SK-N-SH (cell line): ENCODE measurements around the gene UBE2D2. TPM values are rescaled to one million over a fixed set of nuclear protein-coding genes. Genes with fewer than 3 reads are reported as not detected.
A peak's percentile ranks its signal among the peaks of the same experiment; 100 is the strongest.

Experiments used
- CTCF ChIA-PET: fragments of 300-600, 350-600 bp; formaldehyde crosslinking; extraction: SDS; loops from one replicate; lab custom pipeline; 2021; lab: Yijun Ruan, JAX
- POLR2A ChIA-PET: fragments of 350-600 bp; sonication (Branson Sonifier 250); formaldehyde crosslinking; extraction: SDS; loops from one replicate; lab custom pipeline; 2020; ENCODE audit warnings: antibody characterized with exemption, inconsistent platforms; lab: Yijun Ruan, JAX
- DNase-seq: peaks from one replicate; pipeline ENCODE4 v3.0.0; 2012
- H2AFZ ChIP-seq: fragments of 200-600 bp; sonication (generic); 2 replicates; pipeline ENCODE4 v1.8.1; 2016; ENCODE audit warnings: antibody characterized with exemption, mild to moderate bottlenecking, low read depth
- H3F3A ChIP-seq: fragments of 200-600 bp; sonication (generic); replicated peaks from 2 replicates; pipeline ENCODE3; 2016; ENCODE audit warnings: antibody characterized with exemption, mild to moderate bottlenecking; ENCODE audit not compliant: insufficient read depth
- H3K27ac ChIP-seq, 2 experiments: fragments of 200-500 bp in 1 of 2; fragments of 200-600 bp in 1 of 2; sonication (Bioruptor generic) in 1 of 2; sonication (generic), shearing (Covaris generic) in 1 of 2; 2 replicates each; pipeline versions ENCODE4 v1.5.1 to v1.6.1; 2014 to 2016; ENCODE audit warnings: low read depth in 2 of 2, inconsistent platforms in 1 of 2, low read length in 1 of 2, mild to moderate bottlenecking in 1 of 2, mixed read lengths in 1 of 2
- H3K27me3 ChIP-seq: fragments of 200-600 bp; sonication (generic), shearing (Covaris generic); 2 replicates; pipeline ENCODE4 v1.6.1; 2016; ENCODE audit warnings: mixed run types; ENCODE audit not compliant: insufficient read depth
- H3K36me3 ChIP-seq, 2 experiments: fragments of 200-500 bp in 1 of 2; fragments of 200-600 bp in 1 of 2; sonication (Bioruptor generic) in 1 of 2; sonication (generic) in 1 of 2; replicated peaks in 1 of 2; 2 replicates each; pipeline versions ENCODE3 to v1.5.1; 2014 to 2016; ENCODE audit warnings: low read length in 1 of 2, mild to moderate bottlenecking in 1 of 2; ENCODE audit not compliant: insufficient read depth in 2 of 2, control insufficient read depth in 1 of 2
- H3K4me1 ChIP-seq, 2 experiments: fragments of 200-500 bp in 1 of 2; fragments of 200-600 bp in 1 of 2; sonication (Bioruptor generic) in 1 of 2; sonication (generic), shearing (Covaris generic) in 1 of 2; 2 replicates each; pipeline versions ENCODE4 v1.5.1 to v1.6.1; 2014 to 2016; ENCODE audit warnings: low read depth in 1 of 2, low read length in 1 of 2, mixed run types in 1 of 2; ENCODE audit not compliant: insufficient read depth in 2 of 2, control insufficient read depth in 1 of 2
- H3K4me2 ChIP-seq: fragments of 200-600 bp; sonication (generic), shearing (Covaris generic); 2 replicates; pipeline ENCODE4 v1.6.1; 2017; ENCODE audit warnings: mixed run types
- H3K4me3 ChIP-seq, 2 experiments: fragments of 200-500 bp in 1 of 2; fragments of 200-600 bp in 1 of 2; sonication (Bioruptor generic) in 1 of 2; sonication (generic), shearing (Covaris generic) in 1 of 2; 2 replicates each; pipeline versions ENCODE4 v1.5.1 to v1.8.1; 2014 to 2016; ENCODE audit warnings: low read depth in 2 of 2, inconsistent platforms in 1 of 2, low read length in 1 of 2, mild to moderate bottlenecking in 1 of 2, mixed read lengths in 1 of 2, moderate library complexity in 1 of 2
- H3K79me2 ChIP-seq: fragments of 200-600 bp; sonication (generic); 2 replicates; pipeline ENCODE4 v1.8.1; 2017; ENCODE audit warnings: mild to moderate bottlenecking; ENCODE audit not compliant: insufficient read depth
- H3K9ac ChIP-seq: fragments of 200-600 bp; sonication (generic); 2 replicates; pipeline ENCODE4 v1.6.1; 2017; ENCODE audit warnings: mixed run types
- H3K9me2 ChIP-seq: fragments of 200-600 bp; sonication (generic); 2 replicates; pipeline ENCODE4 v1.6.1; 2017; ENCODE audit warnings: mixed run types
- H3K9me3 ChIP-seq: fragments of 200-600 bp; sonication (generic); 2 replicates; pipeline ENCODE4 v1.6.1; 2017; ENCODE audit warnings: mixed run types, mild to moderate bottlenecking, moderate library complexity
- H4K20me1 ChIP-seq: fragments of 200-600 bp; sonication (generic); 2 replicates; pipeline ENCODE4 v1.6.1; 2017; ENCODE audit warnings: mild to moderate bottlenecking, mixed run types; ENCODE audit not compliant: insufficient read depth
- EP300 ChIP-seq, 2 experiments: IDR thresholded peaks; 2 replicates each; pipeline versions ENCODE4 v1.4.0 to v1.6.1; 2012; ENCODE audit warnings: borderline replicate concordance in 1 of 2, low read depth in 1 of 2, low read length in 1 of 2
- EZH2phosphoT487 ChIP-seq: fragments of 200-600 bp; sonication (generic); IDR thresholded peaks from 2 replicates; pipeline ENCODE4 v1.6.1; 2017; ENCODE audit warnings: low read depth, mixed run types, mild to moderate bottlenecking, antibody characterized with exemption, moderate library complexity, borderline replicate concordance
- FOSL2 ChIP-seq: IDR thresholded peaks from 2 replicates; pipeline ENCODE4 v1.4.0; 2012; ENCODE audit warnings: low read depth, mild to moderate bottlenecking, moderate library complexity, borderline replicate concordance
- FOXM1 ChIP-seq: IDR thresholded peaks from 2 replicates; pipeline ENCODE4 v1.4.0; 2012; ENCODE audit warnings: low read depth, mild to moderate bottlenecking
- GABPA ChIP-seq: IDR thresholded peaks from 2 replicates; pipeline ENCODE4 v1.4.0; 2012; ENCODE audit warnings: low read depth, mild to moderate bottlenecking
- GATA2 ChIP-seq: sonication (generic); formaldehyde crosslinking; IDR thresholded peaks from 2 replicates; pipeline ENCODE4 v1.5.0; 2020; ENCODE audit warnings: mild to moderate bottlenecking, missing genetic modification reagents
- MEF2A ChIP-seq: IDR thresholded peaks from 2 replicates; pipeline ENCODE4 v1.4.0; 2012; ENCODE audit warnings: low read depth, borderline replicate concordance
- MXI1 ChIP-seq: IDR thresholded peaks from 2 replicates; pipeline ENCODE4 v1.6.1; 2012; ENCODE audit warnings: mild to moderate bottlenecking, low read depth, low read length, improper control_type of control experiment
- NRF1 ChIP-seq: IDR thresholded peaks from 2 replicates; pipeline ENCODE4 v1.6.1; 2012; ENCODE audit warnings: low read depth, mild to moderate bottlenecking, low read length
- REST ChIP-seq: IDR thresholded peaks from 2 replicates; pipeline ENCODE4 v1.6.1; 2012; ENCODE audit warnings: mild to moderate bottlenecking, low read depth, low read length, moderate library complexity
- RFX5 ChIP-seq: IDR thresholded peaks from 2 replicates; pipeline ENCODE4 v1.6.1; 2012; ENCODE audit warnings: mild to moderate bottlenecking, improper control_type of control experiment, low read length
- RXRA ChIP-seq: IDR thresholded peaks from 2 replicates; pipeline ENCODE4 v1.4.0; 2012; ENCODE audit warnings: low read depth, mild to moderate bottlenecking, borderline replicate concordance
- SIN3A ChIP-seq: IDR thresholded peaks from 2 replicates; pipeline ENCODE4 v1.6.1; 2012; ENCODE audit warnings: low read depth, mild to moderate bottlenecking, low read length, moderate library complexity, borderline replicate concordance
- SMC3 ChIP-seq: IDR thresholded peaks from 2 replicates; pipeline ENCODE4 v1.6.1; 2012; ENCODE audit warnings: low read depth, low read length, improper control_type of control experiment
- USF1 ChIP-seq: IDR thresholded peaks from 2 replicates; pipeline ENCODE4 v1.4.0; 2012; ENCODE audit warnings: low read depth, borderline replicate concordance
- YY1 ChIP-seq: IDR thresholded peaks from 2 replicates; pipeline ENCODE4 v1.4.0; 2012; ENCODE audit warnings: low read depth, mild to moderate bottlenecking
- WGBS: methylation state at CpG from one replicate; pipeline ENCODE4 v1.1.6; 2017; ENCODE audit warnings: low lambda C conversion rate; 5-methylcytosine and 5-hydroxymethylcytosine counted together
- polyA plus RNA-seq, 3 experiments: library from polyadenylated mRNA; depleted of rRNA; stranded (reverse); fragments of >200 nt; gene quantifications; 2 replicates each; pipeline ENCODE4 v1.2.3, GENCODE V29; 2012
- TF ChIP-seq, protein P1 (sequence below): fragments of 200-600 bp; sonication (generic); IDR thresholded peaks from 2 replicates; pipeline ENCODE4 v1.6.1; 2017; ENCODE audit warnings: antibody characterized with exemption, mild to moderate bottlenecking, moderate library complexity
- TF ChIP-seq, protein P2 (sequence below): IDR thresholded peaks from 2 replicates; pipeline ENCODE4 v1.4.0; 2012; ENCODE audit warnings: low read depth, borderline replicate concordance

The UBE2D2 gene
- polyA plus RNA-seq, 1 of the 3 experiments (the other 2 are of a cell fraction): 24.5 TPM

DNA sequence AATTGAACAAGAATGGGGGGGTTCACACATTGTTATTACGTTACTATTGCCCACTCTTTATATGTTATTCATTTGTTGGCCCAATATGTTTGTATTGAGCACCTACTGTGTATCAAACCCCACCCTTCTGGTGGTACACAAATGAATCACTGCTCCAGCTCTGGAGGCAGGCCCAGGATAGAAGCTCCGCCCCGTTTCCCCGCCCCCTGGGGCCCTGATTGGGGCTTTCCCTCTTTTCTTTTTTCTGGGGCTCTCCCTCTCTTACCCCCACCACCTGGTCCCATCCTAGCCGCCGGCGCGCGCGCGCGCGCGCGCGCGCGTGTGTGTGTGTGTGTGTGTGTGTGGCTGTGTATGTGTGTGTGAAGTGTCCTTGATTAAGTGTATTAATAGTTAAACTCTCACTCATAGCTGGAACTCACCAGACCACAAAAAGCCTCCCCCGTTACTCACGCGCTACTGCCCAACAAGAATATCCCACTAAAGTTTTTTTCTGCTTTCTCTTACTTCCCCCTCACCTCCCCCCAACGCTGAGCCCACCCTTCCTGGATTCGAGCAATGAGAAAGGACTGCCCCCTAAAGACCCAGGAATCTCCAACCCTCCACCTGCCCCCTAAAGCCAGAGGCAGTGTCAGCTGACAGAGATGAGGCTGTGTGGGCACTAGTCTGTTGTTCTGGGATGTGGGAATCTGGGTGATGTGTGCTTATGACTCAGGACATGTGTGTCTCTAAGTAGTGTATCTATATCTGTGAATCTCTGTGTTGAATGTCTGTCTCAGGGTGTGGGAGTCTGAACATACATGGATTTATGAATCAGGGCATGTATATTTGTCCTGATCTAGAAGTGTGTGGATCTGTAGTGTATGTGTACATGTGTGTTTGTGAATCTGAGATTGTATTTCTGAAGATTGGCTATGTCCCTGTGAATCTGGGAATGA lies 91.0 kb downstream of the UBE2D2 start (continued):
- TF ChIP-seq EP300 (IDR thresholded peaks at IDR 0.05; ENCODE audit: borderline replicate concordance in 1 of 2, low read depth in 1 of 2, low read length in 1 of 2) (0 out of 4 replicates have a peak, but pooled peaks of 1 of the 2 experiments have one; percentile 10), EZH2phosphoT487 (no peak), REST (no peak), MEF2A (no peak), FOXM1 (no peak), FOSL2 (peak; percentile 41; the same call in 1 of the 2 replicates), GABPA (no peak), MXI1 (peak; percentile 69; the same call in 1 of the 2 replicates)

- peaks cover 60 to 66% of the 10 kb centered on the region in 2 experiments for H3K4me1 ChIP-seq
- H3K4me3 ChIP-seq: peak overlapping the region in 1 of 2 experiments; percentile 91; a peak in 2 of 4 replicates
- WGBS: 71% methylated on average over 5 of the region's 5 CpGs
Observed at GRCh38 chr5:139652788-139653241, 91.7 kb downstream of the UBE2D2 start.

More at GRCh38 chr5:139652788-139653241, 91.7 kb downstream of the UBE2D2 start:
- POLR2A ChIA-PET: interaction anchor here (1.8 to 6.9 kb wide), 2 partner anchors 15 to 56 kb away, joined by 5 to 130 read pairs; no protein-coding TSS in a partner anchor
- Histone ChIP-seq H3K9me3 (no peaks in the 10 kb centered on the region), H3K79me2 (peaks cover 97% of the 10 kb centered on the region), H2AFZ (no peak overlapping the region), H3K9ac (peak overlapping the region; percentile 65; the same call in 1 of the 2 replicates), H3K27ac (peak overlapping the region; percentile 78 to 96), H4K20me1 (peaks cover 48% of the 10 kb centered on the region), H3K9me2 (no peaks in the 10 kb centered on the region), H3K27me3 (no peaks in the 10 kb centered on the region), H3K36me3 (peaks cover 0 to 4% of the 10 kb centered on the region in 2 experiments), H3F3A (peaks cover 50% of the 10 kb centered on the region), H3K4me2 (peak overlapping the region; percentile 98)
- CTCF ChIA-PET: interaction anchor here (2.1 to 20.6 kb wide), 6 partner anchors 8 to 115 kb away, joined by 6 to 238 read pairs (median 52); no protein-coding TSS in a partner anchor
- DNase-seq: no peak
- TF ChIP-seq NRF1 (no peak), YY1 (no peak), SIN3A (no peak), FOXM1 (no peak), GABPA (no peak), SMC3 (no peak), RXRA (no peak), GATA2 (no peak), RFX5 (no peak), USF1 (no peak)
- TF ChIP-seq, protein P1, sequence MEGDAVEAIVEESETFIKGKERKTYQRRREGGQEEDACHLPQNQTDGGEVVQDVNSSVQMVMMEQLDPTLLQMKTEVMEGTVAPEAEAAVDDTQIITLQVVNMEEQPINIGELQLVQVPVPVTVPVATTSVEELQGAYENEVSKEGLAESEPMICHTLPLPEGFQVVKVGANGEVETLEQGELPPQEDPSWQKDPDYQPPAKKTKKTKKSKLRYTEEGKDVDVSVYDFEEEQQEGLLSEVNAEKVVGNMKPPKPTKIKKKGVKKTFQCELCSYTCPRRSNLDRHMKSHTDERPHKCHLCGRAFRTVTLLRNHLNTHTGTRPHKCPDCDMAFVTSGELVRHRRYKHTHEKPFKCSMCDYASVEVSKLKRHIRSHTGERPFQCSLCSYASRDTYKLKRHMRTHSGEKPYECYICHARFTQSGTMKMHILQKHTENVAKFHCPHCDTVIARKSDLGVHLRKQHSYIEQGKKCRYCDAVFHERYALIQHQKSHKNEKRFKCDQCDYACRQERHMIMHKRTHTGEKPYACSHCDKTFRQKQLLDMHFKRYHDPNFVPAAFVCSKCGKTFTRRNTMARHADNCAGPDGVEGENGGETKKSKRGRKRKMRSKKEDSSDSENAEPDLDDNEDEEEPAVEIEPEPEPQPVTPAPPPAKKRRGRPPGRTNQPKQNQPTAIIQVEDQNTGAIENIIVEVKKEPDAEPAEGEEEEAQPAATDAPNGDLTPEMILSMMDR: no peak
- TF ChIP-seq, protein P2, sequence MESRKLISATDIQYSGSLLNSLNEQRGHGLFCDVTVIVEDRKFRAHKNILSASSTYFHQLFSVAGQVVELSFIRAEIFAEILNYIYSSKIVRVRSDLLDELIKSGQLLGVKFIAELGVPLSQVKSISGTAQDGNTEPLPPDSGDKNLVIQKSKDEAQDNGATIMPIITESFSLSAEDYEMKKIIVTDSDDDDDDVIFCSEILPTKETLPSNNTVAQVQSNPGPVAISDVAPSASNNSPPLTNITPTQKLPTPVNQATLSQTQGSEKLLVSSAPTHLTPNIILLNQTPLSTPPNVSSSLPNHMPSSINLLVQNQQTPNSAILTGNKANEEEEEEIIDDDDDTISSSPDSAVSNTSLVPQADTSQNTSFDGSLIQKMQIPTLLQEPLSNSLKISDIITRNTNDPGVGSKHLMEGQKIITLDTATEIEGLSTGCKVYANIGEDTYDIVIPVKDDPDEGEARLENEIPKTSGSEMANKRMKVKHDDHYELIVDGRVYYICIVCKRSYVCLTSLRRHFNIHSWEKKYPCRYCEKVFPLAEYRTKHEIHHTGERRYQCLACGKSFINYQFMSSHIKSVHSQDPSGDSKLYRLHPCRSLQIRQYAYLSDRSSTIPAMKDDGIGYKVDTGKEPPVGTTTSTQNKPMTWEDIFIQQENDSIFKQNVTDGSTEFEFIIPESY: no peak
